Stimulated activated CD8-positive, alpha-beta memory T cell treated with anti-CD3 and anti-CD28 coated beads, Interleukin-12 subunit alpha, Interleukin-12 subunit beta, amount 100 ng/mL, for 4 hours (primary cell): ENCODE results near the gene BIVM.

Source experiments
- DNase-seq: peaks from one replicate; pipeline ENCODE4 v3.0.0-alpha.2; 2020; ENCODE audit warnings: low read depth

The BIVM gene

GRCh38 chr13:102881819-102882686 is 83.1 kb downstream of the BIVM start:
- no peak for DNase-seq
